Uterus (tissue), 2 donors: Measurements from ENCODE around the gene CDH12.

Experiments used
- CTCF ChIP-seq, 4 experiments: fragments of 200-600 bp in 2 of 4; fragments of 450-650 bp in 2 of 4; sonication (generic) in 2 of 4; IDR thresholded peaks; one replicate each; pipeline ENCODE4 v1.5.1; 2016 to 2019; ENCODE audit warnings: antibody characterized with exemption in 4 of 4, mild to moderate bottlenecking in 2 of 4, moderate library complexity in 1 of 4
- POLR2A ChIP-seq, 2 donors: fragments of 450-650 bp; IDR thresholded peaks; one replicate each; pipeline ENCODE4 v1.6.1; 2016; ENCODE audit warnings: antibody characterized with exemption in 2 of 2, mild to moderate bottlenecking in 1 of 2, moderate library complexity in 1 of 2

- TF ChIP-seq POLR2A (IDR thresholded peaks at IDR 0.05), result no peak
- TF ChIP-seq CTCF (IDR thresholded peaks at IDR 0.05), result no peak
Observed at GRCh38 chr5:22662391-22662790, 190.8 kb downstream of the CDH12 start.
